Neural cell (in vitro differentiated cells): ENCODE data around the gene NCS1. TPM values are rescaled to one million over a fixed set of nuclear protein-coding genes. Genes with fewer than 3 reads are reported as not detected.
A peak's percentile ranks its signal among the peaks of the same experiment; 100 is the strongest.

ENCODE experiments used
- H2AFZ ChIP-seq: fragments of 200-600, 300-800 bp; sonication (generic), shearing (Covaris generic); 2 replicates; pipeline ENCODE4 v1.6.0; 2014; ENCODE audit warnings: low read depth, mild to moderate bottlenecking, antibody characterized with exemption, low read length, moderate library complexity
- H3F3A ChIP-seq: fragments of 200-600 bp; shearing (Covaris generic); 2 replicates; pipeline ENCODE4 v1.6.1; 2016; ENCODE audit warnings: mild to moderate bottlenecking, moderate library complexity, mixed read lengths, antibody characterized with exemption, low read length; ENCODE audit not compliant: insufficient read depth, poor library complexity, severe bottlenecking
- H3K27ac ChIP-seq: fragments of 200-600, 300-800 bp; sonication (generic), shearing (Covaris generic); 2 replicates; pipeline ENCODE4 v1.5.1; 2014; ENCODE audit warnings: mild to moderate bottlenecking, low read length, moderate library complexity
- H3K27me3 ChIP-seq: fragments of 300-800, 200-600 bp; sonication (generic), shearing (Covaris generic); 2 replicates; pipeline ENCODE4 v1.6.0; 2014; ENCODE audit warnings: mild to moderate bottlenecking, low read depth, low read length, moderate library complexity; ENCODE audit not compliant: insufficient read depth
- H3K36me3 ChIP-seq: fragments of 300-800, 200-600 bp; sonication (generic), shearing (Covaris generic); 2 replicates; pipeline ENCODE4 v1.5.1; 2014; ENCODE audit warnings: mild to moderate bottlenecking, antibody characterized with exemption, low read length, moderate library complexity; ENCODE audit not compliant: insufficient read depth
- H3K4me2 ChIP-seq: fragments of 300-800, 200-600 bp; sonication (generic), shearing (Covaris generic); 2 replicates; pipeline ENCODE4 v1.6.0; 2014; ENCODE audit warnings: mild to moderate bottlenecking, low read length
- H3K4me3 ChIP-seq: fragments of 300-800, 200-600 bp; sonication (generic), shearing (Covaris generic); 2 replicates; pipeline ENCODE4 v1.5.1; 2014; ENCODE audit warnings: mild to moderate bottlenecking, low read length, moderate library complexity
- H3K79me2 ChIP-seq: fragments of 200-600 bp; shearing (Covaris generic); replicated peaks from 2 replicates; pipeline ENCODE4 v1.6.0; 2014; ENCODE audit warnings: mild to moderate bottlenecking, low read length, moderate library complexity; ENCODE audit not compliant: insufficient read depth
- H3K9ac ChIP-seq: fragments of 300-800, 200-600 bp; sonication (generic), shearing (Covaris generic); 2 replicates; pipeline ENCODE4 v1.6.1; 2016; ENCODE audit warnings: mild to moderate bottlenecking, low read length, mixed read lengths
- H3K9me2 ChIP-seq: fragments of 200-600 bp; shearing (Covaris generic); 2 replicates; pipeline ENCODE4 v1.6.1; 2016; ENCODE audit warnings: mild to moderate bottlenecking, low read length, mixed read lengths; ENCODE audit not compliant: insufficient read depth
- H3K9me3 ChIP-seq: fragments of 200-600, 300-800 bp; sonication (generic), shearing (Covaris generic); 2 replicates; pipeline ENCODE4 v1.6.1; 2016; ENCODE audit warnings: mild to moderate bottlenecking, mixed run types, low read length, moderate library complexity, mixed read lengths
- H4K20me1 ChIP-seq: fragments of 200-600 bp; shearing (Covaris generic); 2 replicates; pipeline ENCODE4 v1.6.1; 2016; ENCODE audit warnings: mild to moderate bottlenecking, mixed run types; ENCODE audit not compliant: insufficient read depth
- CTCF ChIP-seq: fragments of 450-650 bp; IDR thresholded peaks from 2 replicates; pipeline ENCODE4 v1.5.1; 2014; ENCODE audit warnings: antibody characterized with exemption, mild to moderate bottlenecking, moderate library complexity; ENCODE audit not compliant: poor library complexity, severe bottlenecking
- EP300 ChIP-seq: fragments of 450-650 bp; conservative IDR thresholded peaks from 2 replicates; pipeline ENCODE4 v1.6.1; 2014; ENCODE audit warnings: antibody characterized with exemption, mild to moderate bottlenecking, moderate library complexity; ENCODE audit not compliant: poor library complexity, severe bottlenecking
- EZH2 ChIP-seq: fragments of 200-600, 300-800 bp; shearing (Covaris generic), sonication (generic); IDR thresholded peaks from 2 replicates; pipeline ENCODE4 v1.6.1; 2014; ENCODE audit warnings: antibody characterized with exemption, low read length, borderline replicate concordance, mild to moderate bottlenecking; ENCODE audit not compliant: insufficient read depth, poor library complexity, severe bottlenecking
- MXI1 ChIP-seq: fragments of 450-650 bp; conservative IDR thresholded peaks from 2 replicates; pipeline ENCODE4 v1.6.1; 2014; ENCODE audit warnings: antibody characterized with exemption, mild to moderate bottlenecking; ENCODE audit not compliant: poor library complexity, severe bottlenecking
- POLR2AphosphoS5 ChIP-seq: IDR thresholded peaks from 2 replicates; pipeline ENCODE4 v1.6.1; 2012
- RAD21 ChIP-seq: fragments of 450-650 bp; conservative IDR thresholded peaks from 2 replicates; pipeline ENCODE4 v1.6.1; 2014; ENCODE audit warnings: antibody characterized with exemption, mild to moderate bottlenecking, moderate library complexity
- REST ChIP-seq: IDR thresholded peaks from 2 replicates; pipeline ENCODE4 v1.6.1; 2012; ENCODE audit warnings: borderline replicate concordance
- SMC3 ChIP-seq: fragments of 450-650 bp; conservative IDR thresholded peaks from 2 replicates; pipeline ENCODE4 v1.6.1; 2014; ENCODE audit warnings: antibody characterized with exemption, mild to moderate bottlenecking, moderate library complexity; ENCODE audit not compliant: poor library complexity
- TAF1 ChIP-seq: IDR thresholded peaks from 2 replicates; pipeline ENCODE4 v1.6.1; 2012; ENCODE audit warnings: low read depth
- polyA plus RNA-seq: library from polyadenylated mRNA; depleted of rRNA; stranded (reverse); fragments of >200 nt; gene quantifications from 2 replicates; pipeline ENCODE4 v1.2.3, GENCODE V29; 2014

NCS1 gene
- polyA plus RNA-seq, 1 donor from 2014 or later, result 73.3 TPM

- Histone ChIP-seq H3K27me3 (no peaks in the 10 kb centered on the region), H2AFZ (no peak overlapping the region), H3K79me2 (no peaks in the 10 kb centered on the region), H3K4me2 (no peak overlapping the region), H3K9ac (peak overlapping the region; percentile 44), H3K4me3 (peak overlapping the region; percentile 38), H3K9me2 (no peaks in the 10 kb centered on the region), H3K9me3 (no peaks in the 10 kb centered on the region), H4K20me1 (no peaks in the 10 kb centered on the region), H3K27ac (peak overlapping the region; percentile 52), H3F3A (no peaks in the 10 kb centered on the region), H3K36me3 (no peaks in the 10 kb centered on the region)
- TF ChIP-seq EZH2, result no peak
Observed at GRCh38 chr9:130209422-130209821, 37.2 kb downstream of the NCS1 start.

GRCh38 chr9:130211548-130212226, 39.5 kb downstream of the NCS1 start:
- Histone ChIP-seq H3K9me2 (no peaks in the 10 kb centered on the region), H3K9me3 (no peaks in the 10 kb centered on the region), H4K20me1 (peaks cover 3% of the 10 kb centered on the region), H3K9ac (no peak overlapping the region), H3K27me3 (no peaks in the 10 kb centered on the region), H2AFZ (no peak overlapping the region), H3K4me2 (no peak overlapping the region), H3K79me2 (no peaks in the 10 kb centered on the region), H3K4me3 (no peak overlapping the region), H3F3A (no peaks in the 10 kb centered on the region), H3K36me3 (no peaks in the 10 kb centered on the region), H3K27ac (no peak overlapping the region)
- no peak for TF ChIP-seq REST
- no peak for TF ChIP-seq POLR2AphosphoS5
- TF ChIP-seq EP300, result no peak
- TF ChIP-seq SMC3, result no peak
- TF ChIP-seq RAD21, result no peak

GRCh38 chr9:130212543-130213297, 40.5 kb downstream of the NCS1 start:
- Histone ChIP-seq H3F3A (no peaks in the 10 kb centered on the region), H3K27ac (no peak overlapping the region), H3K9ac (no peak overlapping the region), H2AFZ (no peak overlapping the region), H3K27me3 (no peaks in the 10 kb centered on the region), H3K9me3 (no peaks in the 10 kb centered on the region), H4K20me1 (peaks cover 3% of the 10 kb centered on the region), H3K4me2 (no peak overlapping the region), H3K4me3 (no peak overlapping the region), H3K79me2 (no peaks in the 10 kb centered on the region), H3K36me3 (no peaks in the 10 kb centered on the region), H3K9me2 (no peaks in the 10 kb centered on the region)
- TF ChIP-seq RAD21 (no peak), POLR2AphosphoS5 (no peak), EP300 (no peak), TAF1 (no peak), CTCF (no peak), MXI1 (no peak), EZH2 (no peak), REST (no peak), SMC3 (no peak)
